HG03135 (cell line): ENCODE results near the gene TAC3.
A peak's percentile ranks its signal among the peaks of the same experiment; 100 is the strongest.

Source experiments
- ATAC-seq: cut with Tn5 transposase; IDR thresholded peaks from one replicate; pipeline ENCODE4 v1.9.1; 2021; ENCODE audit warnings: mild to moderate bottlenecking, moderate library complexity; ENCODE audit not compliant: unreplicated experiment

The TAC3 gene

GRCh38 chr12:57006809-57007475 lies 9.4 kb downstream of the TAC3 start:
- no peak for ATAC-seq

DNA sequence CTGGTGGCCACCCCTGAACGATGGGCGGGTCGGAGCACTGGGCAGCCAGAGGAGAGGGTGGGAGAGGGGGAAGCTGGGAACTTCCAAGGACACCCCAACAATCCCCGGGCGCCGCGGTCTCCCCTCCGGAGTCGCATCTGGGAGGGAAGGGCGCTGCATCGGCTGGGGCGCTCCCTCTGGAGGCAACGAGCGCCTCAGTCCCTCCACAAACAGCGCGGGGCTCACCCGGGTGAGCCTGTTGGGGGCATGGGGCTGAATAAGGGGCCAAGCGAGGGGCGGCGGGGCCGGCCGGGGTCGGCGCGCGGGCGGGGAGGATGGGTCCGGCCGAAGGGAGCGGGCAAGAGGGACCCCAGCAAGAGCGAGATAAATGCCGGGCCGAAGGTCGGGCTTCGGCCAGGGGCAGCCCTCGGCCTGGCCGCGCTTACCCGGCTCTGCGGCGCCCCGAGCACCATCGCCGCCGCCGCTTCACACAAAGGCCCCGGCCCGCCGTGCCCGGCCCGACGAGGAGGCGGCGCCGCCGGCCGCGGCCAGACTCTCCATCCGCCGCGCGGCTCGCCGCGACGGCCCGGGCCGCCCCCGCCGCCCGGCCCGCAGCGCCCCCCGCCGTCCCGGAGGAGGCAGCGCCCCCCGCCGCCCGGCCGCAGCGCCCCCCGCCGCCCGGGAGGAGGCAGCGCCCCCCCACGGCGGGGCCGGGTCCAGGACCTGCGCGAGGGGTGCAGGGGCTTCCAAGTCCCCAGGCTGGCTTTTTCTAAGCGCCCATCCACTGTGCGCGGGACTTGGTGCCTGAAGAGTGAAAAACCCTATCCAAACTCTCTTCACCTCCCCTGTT lies 10.1 kb downstream of the TAC3 start, which contains the start of gene ZBTB39:
ZBTB39 (minus strand) TSS at position 567 of the 829 bp plus-strand sequence. CDS start 1,629 bp downstream, outside the sequence.
- ATAC-seq = peak; percentile 61

GRCh38 chr12:57004651-57005050 lies 11.7 kb downstream of the TAC3 start:
- no peak for ATAC-seq

DNA sequence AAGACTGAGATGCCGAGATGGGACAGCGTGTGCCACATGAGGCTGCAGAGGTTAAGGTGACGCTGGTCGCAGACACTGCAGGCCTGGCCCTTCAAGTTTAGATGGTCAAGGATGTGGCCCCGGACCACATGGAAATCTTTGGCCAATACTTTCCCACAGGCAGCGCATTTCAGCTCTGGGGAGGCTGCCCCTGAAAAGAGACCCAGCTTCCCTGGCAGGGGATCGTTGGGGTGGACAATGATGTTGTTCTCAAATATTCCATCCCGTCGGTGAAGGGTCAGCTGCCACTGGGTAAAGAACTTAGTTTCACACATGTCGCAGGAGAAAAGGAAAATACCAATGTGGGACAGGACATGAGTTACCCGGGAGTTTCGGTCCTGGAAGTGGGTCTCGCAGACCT lies 12.9 kb downstream of the TAC3 start:
- ATAC-seq = no peak

DNA sequence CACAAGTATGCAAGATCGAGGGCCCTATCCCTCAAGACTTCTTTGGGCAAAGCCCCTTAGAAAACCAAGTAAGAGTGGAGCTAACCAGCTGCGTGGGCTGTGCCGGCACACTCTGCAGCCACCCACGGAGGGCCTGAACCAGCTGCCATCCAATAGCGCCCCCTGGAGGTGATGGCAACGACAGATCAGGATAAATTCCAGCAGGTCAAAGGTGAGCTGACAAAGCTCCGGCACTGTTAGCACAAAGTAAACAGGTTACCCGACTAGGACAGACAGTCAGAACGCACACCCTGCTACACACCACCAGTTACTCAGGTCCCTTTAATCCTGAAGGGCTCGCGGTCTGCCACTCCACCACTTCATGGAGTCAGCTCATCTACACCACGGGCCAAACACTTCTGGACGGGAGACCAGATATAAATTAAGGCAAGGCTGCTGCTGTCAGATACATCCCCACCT lies 14.9 kb downstream of the TAC3 start:
- no peak for ATAC-seq

DNA sequence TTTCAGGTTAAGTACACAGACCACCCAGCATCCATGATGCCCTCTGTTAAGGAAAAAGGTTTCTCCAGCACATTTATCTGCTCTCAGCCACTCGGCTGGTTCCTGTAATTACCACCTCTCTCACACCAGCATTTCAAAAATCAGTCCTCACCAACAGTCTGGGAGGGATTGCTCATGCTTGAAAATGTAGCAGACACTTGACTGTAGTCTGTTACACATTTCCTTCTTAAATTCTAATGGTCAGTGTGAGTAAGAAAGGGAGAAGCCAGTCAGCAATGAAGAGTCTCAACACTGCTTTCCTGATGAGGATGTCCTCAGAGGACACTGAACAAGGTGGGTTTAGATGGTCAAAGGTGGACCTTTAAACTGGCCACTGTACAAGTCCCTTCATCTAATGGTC lies 15.9 kb downstream of the TAC3 start:
- ATAC-seq = no peak

DNA sequence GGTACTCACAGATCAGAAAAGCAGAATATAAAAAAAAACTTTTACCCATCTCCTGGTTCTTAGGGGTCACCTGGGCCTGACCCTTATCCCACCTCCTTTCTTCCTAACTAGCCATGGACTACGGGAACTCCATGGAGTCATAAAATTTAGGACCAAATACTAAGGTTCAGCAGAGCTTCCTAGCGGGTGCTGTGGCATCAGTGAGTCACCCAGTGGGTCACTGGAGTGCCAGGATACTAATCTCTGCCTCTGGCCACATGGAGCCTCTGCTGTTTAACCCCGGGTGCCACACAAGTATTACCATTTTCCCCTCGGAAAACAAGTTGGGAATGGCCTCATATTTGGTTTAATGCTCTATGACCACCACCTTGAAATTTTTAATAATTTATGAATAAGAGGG lies 16.9 kb downstream of the TAC3 start:
- no peak for ATAC-seq

GRCh38 chr12:56998981-56999380 lies 17.3 kb downstream of the TAC3 start:
- peak; percentile 52 for ATAC-seq

- no peak for ATAC-seq
Measured at GRCh38 chr12:56998316-56998715, 18.0 kb downstream of the TAC3 start.

DNA sequence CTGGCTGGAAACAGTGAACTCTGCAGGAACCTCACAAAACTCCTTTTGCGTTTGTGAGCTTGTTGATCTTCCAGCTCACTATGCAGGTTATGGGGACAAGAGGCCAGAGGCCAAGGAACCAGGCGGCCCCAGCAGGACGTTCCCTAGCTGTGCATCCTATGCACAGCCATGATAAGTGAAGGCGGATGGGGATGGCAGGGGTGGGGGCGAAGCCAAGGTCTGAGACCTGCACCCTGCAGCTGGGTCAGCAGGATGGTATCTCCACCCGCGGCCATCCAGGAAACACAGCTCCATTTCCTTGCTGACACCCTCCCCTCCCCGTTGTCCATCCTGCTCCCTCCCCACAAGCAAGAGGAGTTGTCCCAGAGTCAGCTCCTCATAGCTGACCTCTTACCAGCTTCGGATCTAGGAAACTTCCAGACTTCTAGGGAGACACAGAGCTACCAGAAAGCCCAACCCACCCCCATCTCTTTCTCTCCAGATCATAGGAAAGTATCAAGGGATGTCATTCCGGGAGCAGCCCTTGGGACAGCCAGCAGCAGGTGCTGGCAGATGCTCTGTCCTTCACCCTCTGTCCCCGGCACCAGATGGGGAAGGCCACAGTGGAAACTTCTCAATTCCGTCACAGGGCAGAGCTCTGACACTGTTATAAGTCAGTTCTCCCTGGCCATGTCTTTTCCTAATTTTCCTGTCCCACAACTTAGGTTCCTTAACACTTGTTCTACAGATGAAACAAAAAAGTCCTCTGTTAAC lies 19.4 kb downstream of the TAC3 start:
- no peak for ATAC-seq

GRCh38 chr12:56995930-56996496 lies 20.3 kb downstream of the TAC3 start:
- ATAC-seq = no peak

GRCh38 chr12:56995201-56995929 lies 21.0 kb downstream of the TAC3 start:
- ATAC-seq = no peak

GRCh38 chr12:56994231-56994746 lies 22.0 kb downstream of the TAC3 start:
- no peak for ATAC-seq

DNA sequence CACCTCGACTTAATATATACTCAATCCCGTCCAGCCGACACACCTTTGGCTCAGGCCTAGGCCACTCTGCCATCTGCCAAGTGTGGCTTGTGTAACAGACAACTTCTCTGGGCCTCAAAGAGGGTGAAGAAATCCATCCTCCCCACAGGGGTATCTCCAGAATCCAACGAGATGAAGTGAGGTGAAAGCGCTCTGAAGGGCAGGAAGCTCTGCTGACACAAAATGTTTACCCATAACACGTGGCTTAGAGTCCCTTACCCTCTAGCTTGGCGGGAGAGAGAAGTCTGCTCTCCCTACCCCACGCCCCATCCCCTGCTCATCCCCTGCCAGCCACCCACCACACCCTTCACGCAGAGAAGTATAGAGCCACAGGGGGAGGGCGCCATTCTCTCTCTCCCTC lies 23.0 kb downstream of the TAC3 start:
- no peak for ATAC-seq

GRCh38 chr12:56991319-56992246 lies 24.7 kb downstream of the TAC3 start:
- no peak for ATAC-seq

DNA sequence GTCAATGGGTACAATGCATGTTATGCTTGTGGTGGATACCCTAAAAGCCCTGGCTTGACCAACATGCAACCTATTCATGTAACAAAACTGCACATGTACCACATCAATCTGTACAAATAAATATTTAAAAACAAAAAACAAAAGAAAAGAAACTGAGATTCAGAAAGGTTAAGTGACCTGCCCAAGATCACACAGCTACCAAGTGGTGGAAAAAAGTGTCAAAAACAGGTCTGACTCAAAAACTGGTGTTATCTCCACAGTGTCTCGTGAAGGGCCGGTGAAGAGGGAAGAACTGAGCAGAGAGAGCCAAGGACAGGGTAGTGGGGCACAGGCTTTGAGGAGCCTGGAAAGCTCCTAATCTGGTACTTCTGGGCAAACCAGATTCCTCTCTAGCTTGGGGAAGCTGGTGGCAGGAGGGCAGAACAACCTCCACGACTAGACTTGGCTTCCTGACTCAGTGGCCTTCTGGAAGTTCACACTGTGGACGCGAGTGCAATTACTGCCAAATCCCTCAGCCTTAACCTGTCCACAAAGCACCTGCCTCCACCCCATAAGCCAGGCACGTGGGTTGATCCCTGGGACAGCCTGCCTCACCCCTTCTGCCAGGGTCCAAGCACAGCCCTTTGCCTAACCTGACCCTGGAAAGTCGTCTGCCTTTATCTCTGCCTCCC lies 25.5 kb downstream of the TAC3 start:
- ATAC-seq = no peak

DNA sequence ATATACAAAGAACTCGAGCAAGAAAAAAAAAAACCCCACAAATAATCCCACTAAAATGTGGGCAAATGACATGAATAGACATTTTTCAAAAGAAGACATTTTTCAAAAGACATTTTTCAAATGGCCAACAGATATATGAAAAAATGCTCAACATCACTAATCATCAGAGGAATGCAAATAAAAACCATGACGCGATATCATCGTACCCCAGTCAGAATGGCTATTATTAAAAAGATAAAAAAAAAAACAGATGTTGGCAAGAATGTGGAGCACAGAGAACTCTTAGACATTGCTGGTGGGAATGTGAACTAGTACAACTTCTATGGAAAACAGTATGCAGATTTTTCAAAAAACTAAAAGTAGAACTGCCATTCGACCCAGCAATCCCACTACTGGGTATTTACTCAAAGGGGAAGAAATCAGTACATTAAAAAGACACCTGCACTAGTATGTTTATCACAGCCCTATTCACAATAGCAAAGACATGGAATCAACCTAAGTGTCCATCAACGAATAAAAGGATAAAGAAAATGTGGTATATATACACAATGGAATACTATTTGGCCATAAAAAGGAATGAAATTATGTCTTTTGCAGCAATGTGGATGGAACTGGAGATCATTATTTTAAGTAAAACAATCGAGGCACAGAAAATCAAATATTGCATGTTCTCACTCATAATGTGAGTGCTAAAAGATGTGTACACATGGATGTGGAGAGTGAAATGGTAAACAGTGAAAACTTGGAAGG lies 26.3 kb downstream of the TAC3 start:
- ATAC-seq = no peak

DNA sequence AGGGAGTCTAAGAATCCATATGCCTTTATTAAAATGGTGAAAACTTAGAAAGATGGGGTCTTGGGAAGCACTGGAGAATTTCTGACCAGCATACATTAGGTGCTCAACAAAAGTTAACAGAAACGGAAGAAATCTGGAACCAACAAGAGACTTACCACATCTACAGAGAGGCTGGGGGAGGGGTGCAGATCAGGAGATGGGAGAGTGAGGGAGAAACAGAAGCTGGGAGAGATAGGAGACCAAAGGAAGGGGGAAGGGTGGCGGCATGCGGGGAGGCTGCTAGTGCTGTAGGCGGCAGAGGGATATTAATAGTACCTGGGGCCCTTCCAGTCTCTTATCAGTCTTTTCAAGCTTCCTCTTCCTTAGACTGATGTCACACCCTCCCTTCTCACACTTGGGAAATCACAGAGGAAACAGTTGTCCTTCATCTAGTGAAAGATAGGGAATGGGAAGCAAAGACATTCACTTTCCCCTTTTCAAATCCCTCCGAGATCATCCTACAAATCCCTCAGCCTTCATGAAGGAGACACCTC lies 28.1 kb downstream of the TAC3 start:
- ATAC-seq = no peak
